SK-N-SH (cell line): ENCODE data around the gene MIP. TPM values are rescaled to one million over a fixed set of nuclear protein-coding genes. Genes with fewer than 3 reads are reported as not detected.
A peak's percentile ranks its signal among the peaks of the same experiment; 100 is the strongest.

Experiments
- CTCF ChIA-PET: fragments of 300-600, 350-600 bp; formaldehyde crosslinking; extraction: SDS; loops from one replicate; lab custom pipeline; 2021; lab: Yijun Ruan, JAX
- POLR2A ChIA-PET: fragments of 350-600 bp; sonication (Branson Sonifier 250); formaldehyde crosslinking; extraction: SDS; loops from one replicate; lab custom pipeline; 2020; ENCODE audit warnings: antibody characterized with exemption, inconsistent platforms; lab: Yijun Ruan, JAX
- DNase-seq: peaks from one replicate; pipeline ENCODE4 v3.0.0; 2012
- H2AFZ ChIP-seq: fragments of 200-600 bp; sonication (generic); 2 replicates; pipeline ENCODE4 v1.8.1; 2016; ENCODE audit warnings: antibody characterized with exemption, mild to moderate bottlenecking, low read depth
- H3F3A ChIP-seq: fragments of 200-600 bp; sonication (generic); replicated peaks from 2 replicates; pipeline ENCODE3; 2016; ENCODE audit warnings: antibody characterized with exemption, mild to moderate bottlenecking; ENCODE audit not compliant: insufficient read depth
- H3K27ac ChIP-seq, 2 experiments: fragments of 200-500 bp in 1 of 2; fragments of 200-600 bp in 1 of 2; sonication (Bioruptor generic) in 1 of 2; sonication (generic), shearing (Covaris generic) in 1 of 2; 2 replicates each; pipeline versions ENCODE4 v1.5.1 to v1.6.1; 2014 to 2016; ENCODE audit warnings: low read depth in 2 of 2, inconsistent platforms in 1 of 2, low read length in 1 of 2, mild to moderate bottlenecking in 1 of 2, mixed read lengths in 1 of 2
- H3K27me3 ChIP-seq: fragments of 200-600 bp; sonication (generic), shearing (Covaris generic); 2 replicates; pipeline ENCODE4 v1.6.1; 2016; ENCODE audit warnings: mixed run types; ENCODE audit not compliant: insufficient read depth
- H3K36me3 ChIP-seq, 2 experiments: fragments of 200-500 bp in 1 of 2; fragments of 200-600 bp in 1 of 2; sonication (Bioruptor generic) in 1 of 2; sonication (generic) in 1 of 2; replicated peaks in 1 of 2; 2 replicates each; pipeline versions ENCODE3 to v1.5.1; 2014 to 2016; ENCODE audit warnings: low read length in 1 of 2, mild to moderate bottlenecking in 1 of 2; ENCODE audit not compliant: insufficient read depth in 2 of 2, control insufficient read depth in 1 of 2
- H3K4me1 ChIP-seq, 2 experiments: fragments of 200-500 bp in 1 of 2; fragments of 200-600 bp in 1 of 2; sonication (Bioruptor generic) in 1 of 2; sonication (generic), shearing (Covaris generic) in 1 of 2; 2 replicates each; pipeline versions ENCODE4 v1.5.1 to v1.6.1; 2014 to 2016; ENCODE audit warnings: low read depth in 1 of 2, low read length in 1 of 2, mixed run types in 1 of 2; ENCODE audit not compliant: insufficient read depth in 2 of 2, control insufficient read depth in 1 of 2
- H3K4me2 ChIP-seq: fragments of 200-600 bp; sonication (generic), shearing (Covaris generic); 2 replicates; pipeline ENCODE4 v1.6.1; 2017; ENCODE audit warnings: mixed run types
- H3K4me3 ChIP-seq, 2 experiments: fragments of 200-500 bp in 1 of 2; fragments of 200-600 bp in 1 of 2; sonication (Bioruptor generic) in 1 of 2; sonication (generic), shearing (Covaris generic) in 1 of 2; 2 replicates each; pipeline versions ENCODE4 v1.5.1 to v1.8.1; 2014 to 2016; ENCODE audit warnings: low read depth in 2 of 2, inconsistent platforms in 1 of 2, low read length in 1 of 2, mild to moderate bottlenecking in 1 of 2, mixed read lengths in 1 of 2, moderate library complexity in 1 of 2
- H3K79me2 ChIP-seq: fragments of 200-600 bp; sonication (generic); 2 replicates; pipeline ENCODE4 v1.8.1; 2017; ENCODE audit warnings: mild to moderate bottlenecking; ENCODE audit not compliant: insufficient read depth
- H3K9ac ChIP-seq: fragments of 200-600 bp; sonication (generic); 2 replicates; pipeline ENCODE4 v1.6.1; 2017; ENCODE audit warnings: mixed run types
- H3K9me2 ChIP-seq: fragments of 200-600 bp; sonication (generic); 2 replicates; pipeline ENCODE4 v1.6.1; 2017; ENCODE audit warnings: mixed run types
- H3K9me3 ChIP-seq: fragments of 200-600 bp; sonication (generic); 2 replicates; pipeline ENCODE4 v1.6.1; 2017; ENCODE audit warnings: mixed run types, mild to moderate bottlenecking, moderate library complexity
- H4K20me1 ChIP-seq: fragments of 200-600 bp; sonication (generic); 2 replicates; pipeline ENCODE4 v1.6.1; 2017; ENCODE audit warnings: mild to moderate bottlenecking, mixed run types; ENCODE audit not compliant: insufficient read depth
- CHD2 ChIP-seq: fragments of 150-350 bp; IDR thresholded peaks from 2 replicates; pipeline ENCODE4 v1.6.1; 2018; ENCODE audit warnings: low read length; ENCODE audit not compliant: partially characterized antibody
- EP300 ChIP-seq, 2 experiments: IDR thresholded peaks; 2 replicates each; pipeline versions ENCODE4 v1.4.0 to v1.6.1; 2012; ENCODE audit warnings: borderline replicate concordance in 1 of 2, low read depth in 1 of 2, low read length in 1 of 2
- FOXM1 ChIP-seq: IDR thresholded peaks from 2 replicates; pipeline ENCODE4 v1.4.0; 2012; ENCODE audit warnings: low read depth, mild to moderate bottlenecking
- GABPA ChIP-seq: IDR thresholded peaks from 2 replicates; pipeline ENCODE4 v1.4.0; 2012; ENCODE audit warnings: low read depth, mild to moderate bottlenecking
- JUND ChIP-seq: IDR thresholded peaks from 2 replicates; pipeline ENCODE4 v1.4.0; 2012
- RXRA ChIP-seq: IDR thresholded peaks from 2 replicates; pipeline ENCODE4 v1.4.0; 2012; ENCODE audit warnings: low read depth, mild to moderate bottlenecking, borderline replicate concordance
- TAF1 ChIP-seq: IDR thresholded peaks from 2 replicates; pipeline ENCODE4 v1.6.1; 2012; ENCODE audit warnings: low read depth, mild to moderate bottlenecking, low read length, moderate library complexity, borderline replicate concordance
- YY1 ChIP-seq: IDR thresholded peaks from 2 replicates; pipeline ENCODE4 v1.4.0; 2012; ENCODE audit warnings: low read depth, mild to moderate bottlenecking
- WGBS: methylation state at CpG from one replicate; pipeline ENCODE4 v1.1.6; 2017; ENCODE audit warnings: low lambda C conversion rate; 5-methylcytosine and 5-hydroxymethylcytosine counted together
- polyA plus RNA-seq, 3 experiments: library from polyadenylated mRNA; depleted of rRNA; stranded (reverse); fragments of >200 nt; gene quantifications; 2 replicates each; pipeline ENCODE4 v1.2.3, GENCODE V29; 2012
- TF ChIP-seq, protein P1 (sequence below): IDR thresholded peaks from 2 replicates; pipeline ENCODE4 v1.4.0; 2012; ENCODE audit warnings: low read depth
- TF ChIP-seq, protein P2 (sequence below): fragments of 150-350 bp; IDR thresholded peaks from 2 replicates; pipeline ENCODE4 v1.6.1; 2016; ENCODE audit warnings: mild to moderate bottlenecking, low read depth, low read length
- TF ChIP-seq, protein P3 (sequence below): IDR thresholded peaks from 2 replicates; pipeline ENCODE4 v1.4.0; 2012; ENCODE audit warnings: low read depth, borderline replicate concordance

MIP gene
- polyA plus RNA-seq, 1 of the 3 experiments (the other 2 are of a cell fraction) = not detected

DNA sequence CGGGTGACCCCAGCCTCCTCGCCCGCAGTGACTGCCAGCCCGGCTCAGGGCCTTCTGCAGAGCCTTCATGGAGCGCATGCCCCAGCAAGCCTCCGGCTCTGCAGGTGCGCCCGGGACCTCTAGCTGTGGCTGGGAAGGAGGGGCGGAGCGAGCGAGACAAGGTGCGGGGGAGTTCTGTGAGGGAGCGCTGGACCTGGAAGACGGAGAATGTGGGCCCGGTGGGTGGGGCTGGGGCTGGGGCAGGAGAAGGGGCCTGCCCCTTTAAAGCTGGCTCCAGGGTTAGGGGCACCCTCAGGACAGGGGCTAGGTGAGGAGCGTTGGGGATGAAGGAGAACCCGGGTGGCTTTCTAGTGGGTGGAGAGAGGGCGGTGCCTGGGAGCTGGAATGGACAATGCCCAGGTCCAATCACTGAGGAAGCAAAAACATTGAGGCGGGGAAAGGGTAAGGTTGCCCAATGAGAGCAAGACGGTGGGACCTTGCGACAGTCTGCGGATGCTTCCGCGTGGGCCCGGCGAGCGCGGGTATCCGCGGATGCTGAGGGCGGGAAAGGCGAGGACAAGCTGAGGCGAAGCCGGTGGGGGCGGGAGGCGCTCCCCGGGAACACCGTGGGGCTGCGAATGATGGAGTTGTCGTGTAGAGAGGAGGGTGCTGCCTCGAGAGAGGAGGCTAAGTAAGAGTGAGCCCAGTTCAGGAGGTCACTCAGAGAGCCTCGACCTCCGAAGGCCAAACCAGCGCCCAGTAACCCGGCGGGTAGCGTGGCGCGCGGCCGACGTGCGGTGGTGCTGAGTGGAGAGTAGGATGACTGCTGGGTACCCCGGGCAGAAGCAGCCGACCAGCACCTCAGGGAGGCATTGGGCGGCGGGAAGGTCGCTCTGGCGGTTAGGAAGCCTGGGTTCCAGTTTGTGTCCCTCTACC, 33.8 kb upstream of the MIP start, which contains the start of gene GLS2 (continued):
- TF ChIP-seq YY1 (no peak), EP300 (IDR thresholded peaks at IDR 0.05; ENCODE audit: borderline replicate concordance in 1 of 2, low read depth in 1 of 2, low read length in 1 of 2) (no peak), GABPA (no peak), TAF1 (no peak), RXRA (no peak), CHD2 (peak; percentile 58), FOXM1 (no peak)
- TF ChIP-seq, protein P1, sequence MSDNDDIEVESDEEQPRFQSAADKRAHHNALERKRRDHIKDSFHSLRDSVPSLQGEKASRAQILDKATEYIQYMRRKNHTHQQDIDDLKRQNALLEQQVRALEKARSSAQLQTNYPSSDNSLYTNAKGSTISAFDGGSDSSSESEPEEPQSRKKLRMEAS = peak; percentile 99
- TF ChIP-seq, protein P2, sequence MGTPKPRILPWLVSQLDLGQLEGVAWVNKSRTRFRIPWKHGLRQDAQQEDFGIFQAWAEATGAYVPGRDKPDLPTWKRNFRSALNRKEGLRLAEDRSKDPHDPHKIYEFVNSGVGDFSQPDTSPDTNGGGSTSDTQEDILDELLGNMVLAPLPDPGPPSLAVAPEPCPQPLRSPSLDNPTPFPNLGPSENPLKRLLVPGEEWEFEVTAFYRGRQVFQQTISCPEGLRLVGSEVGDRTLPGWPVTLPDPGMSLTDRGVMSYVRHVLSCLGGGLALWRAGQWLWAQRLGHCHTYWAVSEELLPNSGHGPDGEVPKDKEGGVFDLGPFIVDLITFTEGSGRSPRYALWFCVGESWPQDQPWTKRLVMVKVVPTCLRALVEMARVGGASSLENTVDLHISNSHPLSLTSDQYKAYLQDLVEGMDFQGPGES = no peak

DNA sequence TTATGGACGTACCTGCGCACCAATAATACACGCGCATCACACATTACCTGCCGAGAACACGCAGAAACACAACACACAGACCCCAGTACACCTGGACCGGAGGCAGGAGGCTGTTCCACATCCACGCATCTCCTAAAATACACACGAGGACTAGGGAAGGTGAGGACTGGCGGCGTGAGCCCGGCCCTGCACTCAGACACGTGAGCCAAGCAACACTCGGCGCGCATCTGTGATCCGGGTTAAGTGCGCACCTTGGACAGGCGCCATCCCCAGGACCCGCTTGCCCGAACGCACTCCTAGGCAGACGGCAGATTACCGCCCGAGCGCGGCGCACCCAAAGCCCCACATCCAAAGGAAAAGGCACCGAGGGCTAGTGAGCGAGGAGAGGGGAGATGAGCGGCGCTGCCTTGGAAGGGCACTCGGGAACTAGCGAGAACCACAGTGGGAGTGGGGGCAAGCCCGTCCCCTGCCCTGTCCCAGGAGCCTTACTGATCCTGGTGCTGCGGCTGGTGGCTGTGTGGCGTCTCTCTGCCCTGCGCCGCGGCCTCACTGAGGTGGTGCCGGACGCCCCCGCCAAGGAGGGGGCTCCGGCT, 33.1 kb upstream of the MIP start:
- WGBS = 35% methylated on average over 37 of the region's 44 CpGs
- H3K4me2 ChIP-seq = peak overlapping the region; percentile 92
- H3K36me3 ChIP-seq = no peaks in the 10 kb centered on the region
- no peak overlapping the region; a peak in 1 of 4 replicates for H3K27ac ChIP-seq
- CTCF ChIA-PET = interaction anchor here (0.7 to 1.0 kb wide), 3 partner anchors 9 to 171 kb away, joined by 3 to 4 read pairs (median 3); no protein-coding TSS in a partner anchor
- H3K79me2 ChIP-seq = no peaks in the 10 kb centered on the region
- H2AFZ ChIP-seq = peak overlapping the region; percentile 88
- no peak overlapping the region for H3K9ac ChIP-seq
- POLR2A ChIA-PET = interaction anchor here (0.5 kb wide), 1 partner anchor 155 kb away, joined by 5 read pairs; no protein-coding TSS in a partner anchor
- H3K9me2 ChIP-seq = no peaks in the 10 kb centered on the region
- H3K4me3 ChIP-seq = peak overlapping the region; percentile 52 to 64
- peaks cover 16% of the 10 kb centered on the region; the same call in 1 of the 2 replicates for H3K27me3 ChIP-seq
- H3K4me1 ChIP-seq = peaks cover 0 to 10% of the 10 kb centered on the region in 2 experiments; a peak in 1 of 4 replicates
- H3K9me3 ChIP-seq = no peaks in the 10 kb centered on the region
- no peaks in the 10 kb centered on the region for H4K20me1 ChIP-seq
- TF ChIP-seq, protein P3, sequence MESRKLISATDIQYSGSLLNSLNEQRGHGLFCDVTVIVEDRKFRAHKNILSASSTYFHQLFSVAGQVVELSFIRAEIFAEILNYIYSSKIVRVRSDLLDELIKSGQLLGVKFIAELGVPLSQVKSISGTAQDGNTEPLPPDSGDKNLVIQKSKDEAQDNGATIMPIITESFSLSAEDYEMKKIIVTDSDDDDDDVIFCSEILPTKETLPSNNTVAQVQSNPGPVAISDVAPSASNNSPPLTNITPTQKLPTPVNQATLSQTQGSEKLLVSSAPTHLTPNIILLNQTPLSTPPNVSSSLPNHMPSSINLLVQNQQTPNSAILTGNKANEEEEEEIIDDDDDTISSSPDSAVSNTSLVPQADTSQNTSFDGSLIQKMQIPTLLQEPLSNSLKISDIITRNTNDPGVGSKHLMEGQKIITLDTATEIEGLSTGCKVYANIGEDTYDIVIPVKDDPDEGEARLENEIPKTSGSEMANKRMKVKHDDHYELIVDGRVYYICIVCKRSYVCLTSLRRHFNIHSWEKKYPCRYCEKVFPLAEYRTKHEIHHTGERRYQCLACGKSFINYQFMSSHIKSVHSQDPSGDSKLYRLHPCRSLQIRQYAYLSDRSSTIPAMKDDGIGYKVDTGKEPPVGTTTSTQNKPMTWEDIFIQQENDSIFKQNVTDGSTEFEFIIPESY = no peak
- TF ChIP-seq JUND (no peak), FOXM1 (no peak)
- DNase-seq = no peak
- H3F3A ChIP-seq = peaks cover 7% of the 10 kb centered on the region
